Hepatocyte (in vitro differentiated cells): ENCODE data around the gene NXPH2. TPM values are rescaled to one million over a fixed set of nuclear protein-coding genes. Genes with fewer than 3 reads are reported as not detected.

Source experiments
- DNase-seq: peaks from one replicate; pipeline ENCODE4 v3.0.0-alpha.2; 2016; ENCODE audit warnings: low spot score
- H2AFZ ChIP-seq: fragments of 200-600 bp; sonication (generic); 2 replicates; pipeline ENCODE4 v1.6.0; 2016; ENCODE audit warnings: antibody characterized with exemption, mild to moderate bottlenecking
- H3K27ac ChIP-seq: fragments of 200-600 bp; sonication (generic); 2 replicates; pipeline ENCODE4 v1.5.1; 2016; ENCODE audit warnings: mild to moderate bottlenecking
- H3K27me3 ChIP-seq: fragments of 200-600 bp; sonication (generic); 2 replicates; pipeline ENCODE4 v1.6.1; 2016
- H3K36me3 ChIP-seq: fragments of 200-600 bp; sonication (generic); replicated peaks from 2 replicates; pipeline ENCODE4 v1.5.1; 2016; ENCODE audit warnings: low read depth; ENCODE audit not compliant: insufficient read depth
- H3K4me1 ChIP-seq: fragments of 200-600 bp; sonication (generic); 2 replicates; pipeline ENCODE4 v1.5.1; 2016; ENCODE audit warnings: mild to moderate bottlenecking, moderate library complexity; ENCODE audit not compliant: insufficient read depth
- H3K4me2 ChIP-seq: fragments of 200-600 bp; sonication (generic); 2 replicates; pipeline ENCODE4 v1.6.0; 2016
- H3K4me3 ChIP-seq: fragments of 200-600 bp; sonication (generic); 2 replicates; pipeline ENCODE4 v1.5.1; 2016; ENCODE audit warnings: mild to moderate bottlenecking
- H3K79me2 ChIP-seq: fragments of 200-600 bp; sonication (generic); 2 replicates; pipeline ENCODE4 v1.6.0; 2017; ENCODE audit warnings: mild to moderate bottlenecking
- H3K9me2 ChIP-seq: fragments of 200-600 bp; sonication (generic); replicated peaks from 2 replicates; pipeline ENCODE4 v1.6.0; 2017; ENCODE audit warnings: mild to moderate bottlenecking; ENCODE audit not compliant: insufficient read depth
- H3K9me3 ChIP-seq: fragments of 200-600 bp; sonication (generic); 2 replicates; pipeline ENCODE4 v1.5.1; 2016; ENCODE audit warnings: low read depth, mild to moderate bottlenecking
- H4K20me1 ChIP-seq: fragments of 200-600 bp; sonication (generic); 2 replicates; pipeline ENCODE4 v1.6.0; 2016; ENCODE audit warnings: mild to moderate bottlenecking; ENCODE audit not compliant: insufficient read depth, poor library complexity, severe bottlenecking
- EZH2 ChIP-seq: fragments of 200-600 bp; sonication (generic); IDR thresholded peaks from 2 replicates; pipeline ENCODE4 v1.6.1; 2016; ENCODE audit warnings: antibody characterized with exemption, mild to moderate bottlenecking, borderline replicate concordance
- EZH2phosphoT487 ChIP-seq: fragments of 200-600 bp; sonication (generic); IDR thresholded peaks from one replicate; pipeline ENCODE4 v1.6.1; 2018; ENCODE audit warnings: antibody characterized with exemption, mild to moderate bottlenecking, low read depth, moderate library complexity; ENCODE audit not compliant: unreplicated experiment, severe bottlenecking
- WGBS: methylation state at CpG from one replicate; pipeline ENCODE4 v1.1.6; 2016; ENCODE audit warnings: low lambda C conversion rate; ENCODE audit errors: missing lambda C conversion rate; 5-methylcytosine and 5-hydroxymethylcytosine counted together
- polyA plus RNA-seq: library from polyadenylated mRNA; unstranded; fragments of >200 nt; fragmentation: Nextera tagmentation; extraction: Ambion mirVana; gene quantifications from 2 replicates; pipeline ENCODE4 v1.2.1, GENCODE V29; 2016
- total RNA-seq: library from RNA; depleted of rRNA; stranded (reverse); fragments of >200 nt; gene quantifications from 2 replicates; pipeline ENCODE4 v1.2.3, GENCODE V29; 2014
- TF ChIP-seq, protein P1 (sequence below): fragments of 200-600 bp; sonication (generic); IDR thresholded peaks from 2 replicates; pipeline ENCODE4 v1.5.1; 2016; ENCODE audit warnings: antibody characterized with exemption, mild to moderate bottlenecking; ENCODE audit not compliant: poor library complexity

Gene NXPH2
- total and polyA plus RNA-seq, 2 experiments from 2014 or later: 1.5 to 6.3 TPM

DNA sequence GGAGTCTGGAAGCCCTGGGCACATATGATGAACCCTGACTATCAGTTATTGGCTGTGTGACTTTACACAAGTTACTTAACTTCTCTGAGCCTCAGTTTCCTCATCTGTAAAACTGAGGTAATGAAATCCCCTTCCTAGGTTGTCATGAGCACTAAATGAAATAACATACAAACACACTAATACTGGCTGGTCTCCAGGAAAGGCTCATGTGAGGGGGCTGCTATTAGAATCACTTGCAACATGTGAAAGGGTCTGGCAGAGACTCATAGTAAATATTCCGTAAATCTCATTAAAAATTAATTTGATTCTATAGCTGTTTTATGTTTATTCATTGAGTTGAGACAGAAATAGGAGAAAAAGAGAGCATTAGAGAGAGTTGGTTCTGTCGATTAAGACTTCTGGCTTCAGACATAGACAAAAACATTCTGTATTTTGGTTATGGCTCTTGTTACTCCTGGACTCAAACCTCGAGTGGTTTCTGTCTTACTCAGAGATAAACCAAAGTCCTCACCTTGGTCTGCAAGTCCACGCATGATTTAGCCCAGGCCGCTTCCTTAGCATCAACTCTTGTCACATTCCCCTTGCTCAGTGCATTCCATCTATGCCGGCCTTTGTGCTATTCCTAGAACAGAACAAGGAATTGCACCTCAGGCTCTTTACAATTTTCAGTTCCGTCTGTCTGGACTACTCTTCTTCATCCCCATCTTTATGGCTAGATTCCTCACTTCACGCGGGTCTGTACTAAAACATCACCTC, 139.1 kb downstream of the NXPH2 start:
- no peak overlapping the region for H3K4me3 ChIP-seq
- H3K27me3 ChIP-seq: no peaks in the 10 kb centered on the region
- H4K20me1 ChIP-seq: no peaks in the 10 kb centered on the region
- no peak overlapping the region for H3K4me2 ChIP-seq
- WGBS: 65% methylated on average over 9 of the region's 9 CpGs
- H3K4me1 ChIP-seq: no peaks in the 10 kb centered on the region
- H3K79me2 ChIP-seq: no peaks in the 10 kb centered on the region
- no peak for DNase-seq
- TF ChIP-seq, protein P1, sequence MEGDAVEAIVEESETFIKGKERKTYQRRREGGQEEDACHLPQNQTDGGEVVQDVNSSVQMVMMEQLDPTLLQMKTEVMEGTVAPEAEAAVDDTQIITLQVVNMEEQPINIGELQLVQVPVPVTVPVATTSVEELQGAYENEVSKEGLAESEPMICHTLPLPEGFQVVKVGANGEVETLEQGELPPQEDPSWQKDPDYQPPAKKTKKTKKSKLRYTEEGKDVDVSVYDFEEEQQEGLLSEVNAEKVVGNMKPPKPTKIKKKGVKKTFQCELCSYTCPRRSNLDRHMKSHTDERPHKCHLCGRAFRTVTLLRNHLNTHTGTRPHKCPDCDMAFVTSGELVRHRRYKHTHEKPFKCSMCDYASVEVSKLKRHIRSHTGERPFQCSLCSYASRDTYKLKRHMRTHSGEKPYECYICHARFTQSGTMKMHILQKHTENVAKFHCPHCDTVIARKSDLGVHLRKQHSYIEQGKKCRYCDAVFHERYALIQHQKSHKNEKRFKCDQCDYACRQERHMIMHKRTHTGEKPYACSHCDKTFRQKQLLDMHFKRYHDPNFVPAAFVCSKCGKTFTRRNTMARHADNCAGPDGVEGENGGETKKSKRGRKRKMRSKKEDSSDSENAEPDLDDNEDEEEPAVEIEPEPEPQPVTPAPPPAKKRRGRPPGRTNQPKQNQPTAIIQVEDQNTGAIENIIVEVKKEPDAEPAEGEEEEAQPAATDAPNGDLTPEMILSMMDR: no peak
- no peak for TF ChIP-seq EZH2phosphoT487
- TF ChIP-seq EZH2: no peak
- H2AFZ ChIP-seq: no peak overlapping the region
- H3K9me3 ChIP-seq: no peaks in the 10 kb centered on the region
- H3K27ac ChIP-seq: no peak overlapping the region
- no peaks in the 10 kb centered on the region for H3K9me2 ChIP-seq
- no peaks in the 10 kb centered on the region for H3K36me3 ChIP-seq

DNA sequence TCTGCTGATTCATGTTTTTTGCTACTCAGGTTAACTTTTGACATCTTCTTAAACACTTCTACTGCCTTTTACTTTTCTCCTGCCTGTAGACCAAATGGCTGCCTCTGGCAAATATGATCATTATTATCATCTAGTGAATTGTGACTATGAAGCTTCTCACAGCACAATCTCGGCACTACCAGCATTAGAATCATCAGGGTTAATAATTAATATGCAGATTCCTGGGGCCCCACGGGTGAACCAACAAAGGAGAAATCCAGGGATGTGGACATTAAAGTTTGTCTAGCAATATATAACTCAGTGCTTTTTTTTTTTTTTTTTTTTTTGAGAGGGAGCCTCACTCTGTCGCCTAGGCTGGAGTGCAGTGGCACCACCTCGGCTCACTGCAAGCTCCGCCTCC, 142.5 kb downstream of the NXPH2 start:
- WGBS: 68% methylated on average over 4 of the region's 5 CpGs
- no peak for TF ChIP-seq EZH2phosphoT487
- TF ChIP-seq, protein P1: no peak
- no peak for TF ChIP-seq EZH2
- no peaks in the 10 kb centered on the region for H3K4me1 ChIP-seq

DNA sequence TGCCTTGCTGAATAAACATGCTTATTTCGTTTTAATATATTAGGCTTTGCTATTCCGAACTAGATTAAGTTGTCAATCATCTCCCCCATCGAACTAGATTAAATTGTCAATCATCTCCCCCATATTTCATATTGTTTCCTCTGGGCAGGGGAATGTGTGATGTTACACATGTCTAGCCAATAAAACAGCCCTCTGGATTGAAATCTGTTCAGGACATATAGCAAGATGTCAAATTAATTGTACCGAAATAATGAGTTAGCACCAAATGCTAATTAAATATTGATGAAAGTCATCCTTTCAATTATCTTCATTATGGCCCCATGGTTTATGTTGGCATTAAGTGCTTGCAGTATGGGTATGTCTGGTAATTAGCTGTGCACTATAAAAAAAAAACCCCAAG, 143.1 kb downstream of the NXPH2 start:
- DNase-seq: no peak
- Histone ChIP-seq H3K79me2 (no peaks in the 10 kb centered on the region), H3K4me1 (no peaks in the 10 kb centered on the region), H4K20me1 (no peaks in the 10 kb centered on the region), H3K9me2 (no peaks in the 10 kb centered on the region), H3K27ac (no peak overlapping the region), H3K27me3 (no peaks in the 10 kb centered on the region), H3K4me3 (no peak overlapping the region), H2AFZ (no peak overlapping the region), H3K4me2 (no peak overlapping the region), H3K36me3 (no peaks in the 10 kb centered on the region), H3K9me3 (peaks cover 7% of the 10 kb centered on the region)
- TF ChIP-seq, protein P1: no peak
- no peak for TF ChIP-seq EZH2
- TF ChIP-seq EZH2phosphoT487: no peak
- WGBS: 85% methylated on average over 4 of the region's 4 CpGs

More for the DNA sequence above, 142.5 kb downstream of the NXPH2 start:
- Histone ChIP-seq H3K27me3 (no peaks in the 10 kb centered on the region), H3K27ac (no peak overlapping the region), H4K20me1 (no peaks in the 10 kb centered on the region), H3K4me3 (no peak overlapping the region), H3K36me3 (no peaks in the 10 kb centered on the region), H3K4me2 (no peak overlapping the region), H3K9me3 (peaks cover 7% of the 10 kb centered on the region), H2AFZ (no peak overlapping the region), H3K9me2 (no peaks in the 10 kb centered on the region), H3K79me2 (no peaks in the 10 kb centered on the region)
- DNase-seq: no peak
